ENCODE measurements around the gene SIGLEC7. TPM values are rescaled to one million over a fixed set of nuclear protein-coding genes. Genes with fewer than 3 reads are reported as not detected.

Gene SIGLEC7
- total and polyA plus RNA-seq, 7 donors = 1.1 to 8.3 (median 2.5) TPM

DNA sequence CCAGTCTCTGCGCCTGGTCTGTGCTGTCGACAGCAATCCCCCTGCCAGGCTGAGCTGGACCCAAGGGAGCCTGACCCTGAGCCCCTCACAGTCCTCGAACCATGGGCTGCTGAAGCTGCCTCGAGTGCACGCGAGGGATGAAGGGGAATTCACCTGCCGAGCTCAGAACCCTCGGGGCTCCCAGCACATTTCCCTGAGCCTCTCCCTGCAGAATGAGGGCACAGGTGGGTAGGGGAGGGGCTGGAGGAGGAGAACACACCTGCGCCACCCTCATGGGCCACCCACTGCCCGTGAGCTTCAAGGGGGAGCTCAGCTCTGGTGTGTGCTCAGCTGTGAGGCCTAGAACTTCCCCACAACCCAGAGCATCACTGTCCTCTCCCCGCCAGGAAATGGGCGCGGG is 44.2 kb downstream of the SIGLEC7 start:
- DNase-seq = no peak
- TF ChIP-seq POLR2A (IDR thresholded peaks at IDR 0.05) (no peak), CTCF (IDR thresholded peaks at IDR 0.05) (no peak), POLR2AphosphoS5 (IDR thresholded peaks at IDR 0.05) (no peak), EP300 (IDR thresholded peaks at IDR 0.05) (no peak)
- Histone ChIP-seq H3K4me3 (no peak overlapping the region), H3K36me3 (no peaks in the 10 kb centered on the region), H3K9me3 (no peaks in the 10 kb centered on the region), H3K27me3 (peaks cover 0 to 25% (median 18%) of the 10 kb centered on the region in 3 donors), H3K4me1 (no peaks in the 10 kb centered on the region), H3K27ac (no peak overlapping the region)
- 60 to 72% methylated on average over 13 of the region's 13 CpGs for WGBS, 2 donors
- intact Hi-C loops (cut with DNase I) = no loop called here

DNA sequence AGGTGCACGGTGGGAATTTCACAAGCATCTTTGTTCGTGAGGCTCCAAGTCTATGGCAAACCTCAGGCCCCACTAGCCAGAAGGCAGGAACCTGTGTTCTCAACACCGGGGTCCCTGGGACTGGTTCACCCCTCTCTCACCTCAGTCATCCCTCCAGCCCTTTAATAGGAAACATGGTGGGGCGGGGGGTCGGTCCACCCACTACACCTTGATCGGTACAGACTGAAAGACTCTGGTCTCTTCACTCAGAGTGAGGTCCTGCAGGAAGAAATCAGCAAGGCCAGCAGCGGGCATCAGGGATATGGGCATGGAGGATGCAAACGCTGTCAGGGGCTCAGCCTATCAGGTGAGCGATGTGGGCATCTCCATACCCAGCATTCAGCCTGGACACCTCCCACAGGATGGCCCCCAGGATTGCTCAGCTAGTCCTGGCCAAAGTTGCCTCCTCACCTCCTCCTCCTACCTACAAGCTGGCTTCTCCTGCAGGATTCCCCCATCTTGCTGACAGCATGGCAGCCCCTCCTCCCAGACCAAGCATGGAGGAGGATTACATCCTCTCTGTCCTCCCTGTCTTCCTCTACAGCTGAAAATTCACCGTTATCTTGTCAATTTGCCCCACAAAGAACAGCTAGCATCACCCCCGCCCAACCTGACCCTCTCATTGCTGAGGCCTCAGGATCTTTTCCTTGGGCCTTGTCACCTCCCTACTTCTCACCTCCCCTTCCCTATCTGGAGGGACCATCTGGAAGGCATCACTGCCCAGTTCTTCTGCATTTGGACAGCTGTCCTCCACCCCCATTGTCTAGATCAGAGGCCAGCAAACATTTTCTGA is 45.5 kb downstream of the SIGLEC7 start:
- intact Hi-C loops (cut with DNase I) = no loop called here
- no peaks in the 10 kb centered on the region for H3K4me1 ChIP-seq
- TF ChIP-seq POLR2A (IDR thresholded peaks at IDR 0.05) = no peak
- no peak for TF ChIP-seq POLR2AphosphoS5 (IDR thresholded peaks at IDR 0.05)
- TF ChIP-seq EP300 (IDR thresholded peaks at IDR 0.05) = no peak
- TF ChIP-seq CTCF (IDR thresholded peaks at IDR 0.05) = no peak
- 89 to 91% methylated on average over 11 of the region's 11 CpGs for WGBS, 2 donors
- H3K36me3 ChIP-seq = no peaks in the 10 kb centered on the region
- peaks cover 0 to 25% (median 18%) of the 10 kb centered on the region in 3 donors for H3K27me3 ChIP-seq
- H3K27ac ChIP-seq = no peak overlapping the region
- DNase-seq = no peak
- H3K9me3 ChIP-seq = no peaks in the 10 kb centered on the region
- no peak overlapping the region for H3K4me3 ChIP-seq

DNA sequence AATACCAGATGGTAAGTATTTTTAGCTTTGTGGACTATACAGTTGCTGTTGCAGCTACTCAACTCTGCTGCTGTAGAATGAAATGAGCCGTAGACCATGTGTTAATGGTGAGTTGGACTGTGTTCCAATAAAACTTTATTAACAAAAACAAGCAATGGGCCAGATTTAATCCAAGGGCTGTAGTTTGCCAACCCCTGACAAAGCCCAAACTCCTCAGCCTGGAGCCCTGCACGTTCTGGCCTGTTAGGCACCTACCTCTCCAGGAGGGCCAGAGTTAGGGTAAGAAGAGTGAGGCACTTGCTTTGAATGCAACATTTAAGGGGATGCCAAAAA is 46.1 kb downstream of the SIGLEC7 start:
- no peak for DNase-seq
- TF ChIP-seq CTCF (IDR thresholded peaks at IDR 0.05) (no peak), POLR2AphosphoS5 (IDR thresholded peaks at IDR 0.05) (no peak), POLR2A (IDR thresholded peaks at IDR 0.05) (no peak), EP300 (IDR thresholded peaks at IDR 0.05) (no peak)
- H3K36me3 ChIP-seq = no peaks in the 10 kb centered on the region
- no peak overlapping the region for H3K27ac ChIP-seq
- intact Hi-C loops (cut with DNase I) = no loop called here
- no peak overlapping the region for H3K4me3 ChIP-seq
- no peaks in the 10 kb centered on the region for H3K9me3 ChIP-seq
- peaks cover 0 to 28% (median 18%) of the 10 kb centered on the region in 3 donors for H3K27me3 ChIP-seq
- H3K4me1 ChIP-seq = no peaks in the 10 kb centered on the region
- 83 to 86% methylated on average over 2 of the region's 2 CpGs for WGBS, 2 donors

GRCh38 chr19:51192689-51193088 is 50.6 kb downstream of the SIGLEC7 start:
- intact Hi-C loops (cut with DNase I) = no loop called here
- no peak for DNase-seq
- Histone ChIP-seq H3K36me3 (no peaks in the 10 kb centered on the region), H3K4me3 (no peak overlapping the region), H3K4me1 (no peaks in the 10 kb centered on the region), H3K9me3 (no peaks in the 10 kb centered on the region), H3K27me3 (peaks cover 0 to 9% (median 0%) of the 10 kb centered on the region in 3 donors), H3K27ac (no peak overlapping the region)
- 89 to 92% methylated on average over 9 of the region's 9 CpGs for WGBS, 2 donors
- TF ChIP-seq POLR2A (IDR thresholded peaks at IDR 0.05) (no peak), EP300 (IDR thresholded peaks at IDR 0.05) (no peak), CTCF (IDR thresholded peaks at IDR 0.05) (no peak), POLR2AphosphoS5 (IDR thresholded peaks at IDR 0.05) (no peak)
